Hepatic stellate cell (primary cell): ENCODE data around the gene SMC1B.
"Not testable (repeated sequence)": the region's sequence is repeated elsewhere in the genome, so short reads cannot be mapped to it uniquely, and the experiment has no call there.

ENCODE experiments used
- DNase-seq: peaks from one replicate; pipeline ENCODE4 v3.0.0; 2011; ENCODE audit warnings: low spot score

Gene SMC1B

DNA sequence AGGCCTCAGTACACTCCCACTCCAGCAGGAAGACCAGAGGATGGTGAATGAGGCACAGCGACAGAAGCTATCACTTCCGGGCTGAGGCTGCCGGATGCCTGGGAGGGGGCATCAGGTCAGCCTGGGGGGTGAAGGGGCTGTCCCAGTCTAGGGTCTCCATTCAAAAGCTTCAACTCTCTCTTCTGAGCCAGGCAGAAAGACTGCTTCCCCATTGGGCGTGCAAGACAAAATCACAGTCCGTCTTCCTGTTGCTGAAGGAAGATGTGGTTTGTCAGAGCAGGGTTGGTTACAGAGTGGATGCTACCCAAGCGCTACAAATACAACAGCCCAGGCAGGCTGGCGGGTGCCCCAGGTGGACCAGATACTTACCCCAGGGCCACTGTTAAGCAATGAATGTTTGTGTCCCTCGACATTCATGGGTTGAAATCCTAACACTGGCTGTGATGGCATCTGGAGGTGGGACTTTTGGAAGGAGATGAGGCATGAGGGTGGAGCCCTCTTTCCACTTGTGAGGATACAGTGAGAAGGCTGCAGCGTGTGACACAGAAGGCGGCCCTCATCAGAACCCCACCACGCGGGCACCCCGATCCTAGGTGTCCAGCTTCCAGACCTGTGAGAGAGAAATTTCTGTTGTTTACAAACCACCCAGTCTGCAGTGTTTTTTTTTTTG lies 116.6 kb downstream of the SMC1B start:
- DNase-seq = no peak

DNA sequence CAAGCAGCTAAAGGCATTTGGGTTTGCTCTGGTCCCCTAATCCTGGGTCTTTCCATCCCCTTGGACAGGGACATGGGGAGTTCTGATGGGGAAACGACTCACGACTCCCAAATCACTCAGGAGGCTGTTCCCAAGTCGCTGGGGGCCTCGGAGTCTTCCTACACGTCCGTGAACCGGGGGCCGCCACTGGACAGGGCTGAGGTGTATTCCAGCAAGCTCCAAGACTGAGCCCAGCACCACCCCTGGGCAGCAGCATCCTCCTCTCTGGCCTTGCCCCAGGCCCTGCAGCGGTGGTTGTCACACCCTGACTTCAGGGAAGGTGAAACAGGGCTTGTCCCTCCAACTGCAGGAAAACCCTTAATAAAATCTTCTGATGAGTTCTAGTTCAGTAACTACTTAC lies 117.9 kb downstream of the SMC1B start:
- no peak for DNase-seq

GRCh38 chr22:45295004-45295403 lies 118.4 kb downstream of the SMC1B start:
- DNase-seq = not testable (repeated sequence)
